ENCODE measurements around the gene RNF130. TPM values are rescaled to one million over a fixed set of nuclear protein-coding genes. Genes with fewer than 3 reads are reported as not detected.
A peak's percentile ranks its signal among the peaks of the same experiment; 100 is the strongest.

The RNF130 gene
- total RNA-seq, 4 donors from 2014 or later = 84.7 to 105 (median 98.5) TPM

DNA sequence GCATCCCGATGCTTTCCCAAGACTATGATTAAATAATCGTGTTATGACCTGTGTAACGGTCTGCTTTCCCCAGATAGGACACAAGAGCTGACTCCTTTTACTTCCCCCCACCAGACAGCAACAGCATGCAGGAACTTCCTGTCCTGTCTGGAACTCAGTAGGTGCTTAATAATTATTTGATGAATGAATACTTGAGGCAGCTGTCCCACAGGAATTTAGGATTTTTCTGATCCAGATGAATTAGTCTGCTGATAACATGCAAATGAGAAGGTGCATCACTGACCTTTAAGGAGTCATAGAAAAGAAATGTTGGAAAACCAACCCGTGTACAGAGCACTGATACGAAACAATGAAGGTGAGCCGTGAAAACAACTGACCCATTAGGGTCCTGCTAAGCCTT is 12.2 kb downstream of the RNF130 start:
- Histone ChIP-seq H3K4me1 (peaks cover 0 to 6% (median 0%) of the 10 kb centered on the region in 3 donors), H3K27me3 (no peaks in the 10 kb centered on the region), H3K9me3 (no peaks in the 10 kb centered on the region), H3K36me3 (no peaks in the 10 kb centered on the region), H3K4me3 (no peak overlapping the region), H3K27ac (no peak overlapping the region)
- 72 to 82% methylated on average over 6 of the region's 6 CpGs for WGBS, 2 donors (ENCODE audit: low coverage in 1 of 2)
- TF ChIP-seq CTCF (IDR thresholded peaks at IDR 0.05) (no peak), POLR2AphosphoS5 (IDR thresholded peaks at IDR 0.05) (no peak), EP300 (IDR thresholded peaks at IDR 0.05) (no peak), POLR2A (IDR thresholded peaks at IDR 0.05) (no peak)
- no peak for ATAC-seq

DNA sequence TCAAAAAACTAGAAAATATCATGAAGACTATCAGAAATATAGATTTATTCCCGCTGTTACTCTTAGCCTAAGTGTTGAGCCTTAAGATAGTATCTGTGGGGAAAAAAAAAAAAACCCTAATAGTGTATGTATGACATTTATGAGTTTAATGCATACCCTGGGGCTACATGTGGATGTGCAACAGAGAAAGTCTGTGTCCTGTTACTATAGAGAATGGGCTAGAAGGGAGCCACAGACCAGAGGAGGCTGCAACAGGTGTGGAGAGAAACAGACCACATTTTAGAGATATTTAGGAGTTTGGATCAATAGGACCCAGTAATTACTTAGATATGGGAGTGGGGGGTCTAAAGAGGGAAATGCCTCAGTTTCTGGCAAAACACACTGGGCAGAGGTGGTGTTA is 15.4 kb downstream of the RNF130 start:
- ATAC-seq = no peak
- Histone ChIP-seq H3K9me3 (no peaks in the 10 kb centered on the region), H3K36me3 (no peaks in the 10 kb centered on the region), H3K27ac (no peak overlapping the region), H3K4me1 (peaks cover 0 to 32% (median 6%) of the 10 kb centered on the region in 3 donors), H3K4me3 (no peak overlapping the region), H3K27me3 (no peaks in the 10 kb centered on the region)
- WGBS, 2 donors (ENCODE audit: low coverage in 1 of 2) = 91 to 100% methylated on average over 1 of the region's 1 CpG
- TF ChIP-seq CTCF (IDR thresholded peaks at IDR 0.05) (no peak), POLR2AphosphoS5 (IDR thresholded peaks at IDR 0.05) (no peak), POLR2A (IDR thresholded peaks at IDR 0.05) (no peak), EP300 (IDR thresholded peaks at IDR 0.05) (no peak)

- peak overlapping the region in 2 of 4 donors; percentile 25 to 46 for H3K27ac ChIP-seq
- H3K4me1 ChIP-seq = peaks cover 0 to 48% (median 6%) of the 10 kb centered on the region in 3 donors
- H3K27me3 ChIP-seq = no peaks in the 10 kb centered on the region
- no peak overlapping the region for H3K4me3 ChIP-seq
- TF ChIP-seq CTCF (IDR thresholded peaks at IDR 0.05) = no peak
- no peak for TF ChIP-seq POLR2AphosphoS5 (IDR thresholded peaks at IDR 0.05)
- no peak for TF ChIP-seq EP300 (IDR thresholded peaks at IDR 0.05)
- TF ChIP-seq POLR2A (IDR thresholded peaks at IDR 0.05) = no peak
- no peaks in the 10 kb centered on the region for H3K36me3 ChIP-seq
- no peak for ATAC-seq
- H3K9me3 ChIP-seq = no peaks in the 10 kb centered on the region
- 65 to 90% methylated on average over 6 of the region's 6 CpGs for WGBS, 2 donors (ENCODE audit: low coverage in 1 of 2)
Measured at GRCh38 chr5:180054226-180054625, 17.3 kb downstream of the RNF130 start.

DNA sequence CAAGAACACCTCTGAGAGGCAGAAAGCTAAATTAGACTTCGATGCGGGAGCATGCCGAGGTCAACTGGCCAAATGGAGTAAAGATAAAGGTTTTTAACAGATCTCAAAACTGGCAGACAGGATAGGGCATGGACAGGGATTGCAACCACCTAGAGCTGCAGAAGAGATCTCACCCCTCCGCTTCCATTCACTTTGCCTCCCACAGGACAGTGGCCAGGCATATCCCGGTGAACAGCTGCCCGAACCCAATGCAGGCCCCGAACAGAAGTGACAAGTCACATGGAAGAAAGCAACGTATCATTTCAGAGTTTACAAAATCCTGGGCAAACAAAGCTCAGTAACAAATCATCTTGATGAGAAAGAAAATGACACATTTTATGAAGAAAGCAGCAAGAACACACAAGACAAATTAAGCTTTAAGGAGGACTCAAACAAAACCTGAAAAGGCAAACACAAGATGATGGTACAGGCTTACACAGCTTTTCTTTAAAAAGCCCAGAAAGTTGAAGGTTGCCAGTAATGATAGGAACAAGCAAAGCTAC is 18.4 kb downstream of the RNF130 start:
- H3K9me3 ChIP-seq = no peaks in the 10 kb centered on the region
- H3K4me3 ChIP-seq = peak overlapping the region in 1 of 2 donors; percentile 21
- H3K27me3 ChIP-seq = no peaks in the 10 kb centered on the region
- H3K27ac ChIP-seq = peak overlapping the region in 2 of 4 donors; percentile 25 to 46
- WGBS, 2 donors (ENCODE audit: low coverage in 1 of 2) = 53 to 82% methylated on average over 3 to 8 of the region's 8 CpGs
- peaks cover 0 to 59% (median 12%) of the 10 kb centered on the region in 3 donors for H3K4me1 ChIP-seq
- ATAC-seq = no peak
- no peak for TF ChIP-seq EP300 (IDR thresholded peaks at IDR 0.05)
- TF ChIP-seq POLR2A (IDR thresholded peaks at IDR 0.05) = no peak
- no peak for TF ChIP-seq POLR2AphosphoS5 (IDR thresholded peaks at IDR 0.05)
- TF ChIP-seq CTCF (IDR thresholded peaks at IDR 0.05) = no peak
- no peaks in the 10 kb centered on the region for H3K36me3 ChIP-seq

- TF ChIP-seq POLR2A (IDR thresholded peaks at IDR 0.05) = no peak
- TF ChIP-seq CTCF (IDR thresholded peaks at IDR 0.05) = no peak
- no peak for TF ChIP-seq EP300 (IDR thresholded peaks at IDR 0.05)
- no peak for TF ChIP-seq POLR2AphosphoS5 (IDR thresholded peaks at IDR 0.05)
- Histone ChIP-seq H3K27ac (no peak overlapping the region), H3K27me3 (no peaks in the 10 kb centered on the region), H3K9me3 (no peaks in the 10 kb centered on the region), H3K4me1 (peaks cover 0 to 67% (median 13%) of the 10 kb centered on the region in 3 donors), H3K4me3 (no peak overlapping the region), H3K36me3 (no peaks in the 10 kb centered on the region)
- 95 to 100% methylated on average over 2 to 5 of the region's 5 CpGs for WGBS, 2 donors (ENCODE audit: low coverage in 1 of 2)
- no peak for ATAC-seq
Measured at GRCh38 chr5:180052211-180052818, 19.2 kb downstream of the RNF130 start.
